GM12801 (cell line): ENCODE results near the gene CHAF1A.

Experiments
- TF ChIP-seq, protein P1 (sequence below): IDR thresholded peaks from one replicate; pipeline ENCODE4 v1.5.1; 2011; ENCODE audit warnings: control low read depth; ENCODE audit not compliant: insufficient read length; ENCODE audit errors: extremely low read depth

Gene CHAF1A

DNA sequence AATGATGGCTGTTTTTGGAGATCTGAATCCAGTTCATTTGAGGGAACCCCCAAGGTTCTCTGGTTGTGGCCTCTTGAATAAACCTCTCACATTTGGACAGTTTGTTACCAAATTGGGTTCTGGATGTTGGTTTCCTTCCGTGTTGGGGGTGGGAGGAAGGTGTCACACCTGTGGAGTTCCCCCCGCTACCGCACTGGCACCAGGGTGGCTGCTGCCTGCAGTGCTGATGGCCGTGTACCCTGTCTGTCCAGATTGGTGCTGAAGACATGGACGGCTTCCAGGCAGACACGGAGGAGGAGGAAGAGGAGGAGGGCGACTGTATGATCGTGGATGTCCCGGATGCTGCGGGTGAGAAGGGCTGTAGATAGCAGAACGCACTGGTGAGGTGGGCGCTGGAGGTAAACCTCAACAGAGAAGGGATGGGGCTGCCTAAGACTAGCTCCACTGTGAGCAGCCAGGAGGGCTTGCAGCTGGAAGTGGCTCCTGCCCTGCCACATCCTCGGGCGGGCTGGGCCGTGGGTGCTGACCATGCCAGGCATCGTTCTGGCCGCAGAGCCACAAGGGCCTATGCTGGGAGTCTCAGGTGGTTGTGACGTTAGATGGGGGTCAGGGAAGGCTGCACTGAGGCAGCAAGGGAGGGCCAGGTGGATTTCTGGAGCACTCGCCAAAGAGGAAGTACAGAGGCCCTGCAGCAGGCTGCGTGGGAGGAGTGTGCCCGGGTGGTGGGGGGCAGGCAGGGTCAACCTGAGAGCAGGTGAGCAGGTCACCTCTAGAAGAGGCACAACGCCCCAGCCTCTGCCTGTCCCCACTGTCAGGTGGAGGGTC lies 39.8 kb downstream of the CHAF1A start:
- TF ChIP-seq, protein P1, sequence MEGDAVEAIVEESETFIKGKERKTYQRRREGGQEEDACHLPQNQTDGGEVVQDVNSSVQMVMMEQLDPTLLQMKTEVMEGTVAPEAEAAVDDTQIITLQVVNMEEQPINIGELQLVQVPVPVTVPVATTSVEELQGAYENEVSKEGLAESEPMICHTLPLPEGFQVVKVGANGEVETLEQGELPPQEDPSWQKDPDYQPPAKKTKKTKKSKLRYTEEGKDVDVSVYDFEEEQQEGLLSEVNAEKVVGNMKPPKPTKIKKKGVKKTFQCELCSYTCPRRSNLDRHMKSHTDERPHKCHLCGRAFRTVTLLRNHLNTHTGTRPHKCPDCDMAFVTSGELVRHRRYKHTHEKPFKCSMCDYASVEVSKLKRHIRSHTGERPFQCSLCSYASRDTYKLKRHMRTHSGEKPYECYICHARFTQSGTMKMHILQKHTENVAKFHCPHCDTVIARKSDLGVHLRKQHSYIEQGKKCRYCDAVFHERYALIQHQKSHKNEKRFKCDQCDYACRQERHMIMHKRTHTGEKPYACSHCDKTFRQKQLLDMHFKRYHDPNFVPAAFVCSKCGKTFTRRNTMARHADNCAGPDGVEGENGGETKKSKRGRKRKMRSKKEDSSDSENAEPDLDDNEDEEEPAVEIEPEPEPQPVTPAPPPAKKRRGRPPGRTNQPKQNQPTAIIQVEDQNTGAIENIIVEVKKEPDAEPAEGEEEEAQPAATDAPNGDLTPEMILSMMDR: no peak

DNA sequence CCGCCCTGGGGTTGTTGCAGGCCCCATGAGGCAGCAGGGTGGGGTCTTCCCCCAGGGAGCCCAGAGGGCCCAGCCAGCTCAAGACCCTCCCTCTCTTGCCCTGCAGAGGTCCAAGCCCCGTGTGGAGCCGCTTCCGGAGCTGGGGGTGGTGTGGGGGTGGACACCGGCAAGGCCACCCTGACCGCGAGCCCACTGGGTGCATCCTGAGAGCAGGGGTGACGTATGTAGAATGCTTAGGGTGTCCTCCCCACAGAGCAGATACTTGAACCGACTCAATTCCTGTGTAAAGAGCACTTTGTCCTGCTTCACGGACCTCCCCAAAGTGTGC lies 40.3 kb downstream of the CHAF1A start:
- TF ChIP-seq, protein P1: no peak

DNA sequence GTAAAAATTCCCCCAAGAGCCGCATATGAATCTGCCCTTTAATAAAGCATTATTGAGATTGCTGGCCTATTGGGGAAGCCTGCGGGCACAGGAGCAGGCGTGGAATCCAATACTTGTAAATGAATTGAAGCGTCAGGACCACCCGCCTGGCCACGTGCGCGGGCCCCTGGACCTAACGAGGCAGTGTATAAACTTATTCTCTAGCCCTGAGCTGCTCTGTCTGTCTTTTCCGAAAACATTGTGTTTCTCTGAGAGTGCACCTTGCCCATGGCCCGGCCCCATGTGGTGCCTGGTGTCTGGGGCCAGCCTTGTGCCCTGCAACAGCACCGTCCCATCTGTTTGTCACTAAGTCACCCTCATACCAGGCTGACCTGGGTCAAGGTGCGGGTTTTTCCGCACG lies 40.7 kb downstream of the CHAF1A start:
- TF ChIP-seq, protein P1: no peak

DNA sequence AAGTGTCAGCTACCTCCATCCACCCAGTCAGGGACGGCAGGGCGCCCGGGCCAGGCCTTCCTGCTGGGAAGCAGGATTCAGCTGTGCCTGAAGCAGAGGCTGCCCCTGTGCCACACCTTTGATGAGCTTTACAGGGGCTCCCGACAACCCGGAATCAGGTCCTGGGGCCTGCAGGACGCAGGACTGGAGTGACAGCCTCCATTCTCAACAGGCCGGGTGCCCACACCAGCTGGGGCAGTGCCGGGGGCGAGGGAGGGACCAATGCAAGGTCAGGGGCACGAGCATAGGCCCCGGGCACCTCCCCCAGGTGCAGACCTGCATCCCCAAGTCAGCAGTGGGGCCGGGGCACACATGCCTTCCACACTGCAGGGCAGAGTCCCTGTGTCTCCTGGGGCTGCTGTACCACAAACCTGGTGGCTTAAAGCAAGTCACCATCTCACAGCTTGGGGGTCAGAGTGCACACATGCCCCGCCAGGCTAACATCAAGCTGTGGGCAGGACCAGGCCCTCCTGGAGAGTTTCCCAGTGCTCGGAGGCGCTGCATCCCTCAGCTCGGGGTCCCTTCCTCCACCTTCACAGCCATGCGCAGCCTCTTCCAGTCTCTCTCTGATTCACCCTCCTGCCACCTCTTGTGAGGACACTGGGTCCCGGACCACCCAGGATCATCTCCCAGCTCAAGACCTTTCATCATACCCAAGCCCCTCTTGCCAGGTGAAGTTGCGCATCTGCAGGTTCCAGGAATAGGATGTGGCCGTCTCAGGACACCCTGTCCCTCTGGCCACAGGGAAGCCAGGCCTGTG lies 41.7 kb downstream of the CHAF1A start:
- TF ChIP-seq, protein P1: no peak

DNA sequence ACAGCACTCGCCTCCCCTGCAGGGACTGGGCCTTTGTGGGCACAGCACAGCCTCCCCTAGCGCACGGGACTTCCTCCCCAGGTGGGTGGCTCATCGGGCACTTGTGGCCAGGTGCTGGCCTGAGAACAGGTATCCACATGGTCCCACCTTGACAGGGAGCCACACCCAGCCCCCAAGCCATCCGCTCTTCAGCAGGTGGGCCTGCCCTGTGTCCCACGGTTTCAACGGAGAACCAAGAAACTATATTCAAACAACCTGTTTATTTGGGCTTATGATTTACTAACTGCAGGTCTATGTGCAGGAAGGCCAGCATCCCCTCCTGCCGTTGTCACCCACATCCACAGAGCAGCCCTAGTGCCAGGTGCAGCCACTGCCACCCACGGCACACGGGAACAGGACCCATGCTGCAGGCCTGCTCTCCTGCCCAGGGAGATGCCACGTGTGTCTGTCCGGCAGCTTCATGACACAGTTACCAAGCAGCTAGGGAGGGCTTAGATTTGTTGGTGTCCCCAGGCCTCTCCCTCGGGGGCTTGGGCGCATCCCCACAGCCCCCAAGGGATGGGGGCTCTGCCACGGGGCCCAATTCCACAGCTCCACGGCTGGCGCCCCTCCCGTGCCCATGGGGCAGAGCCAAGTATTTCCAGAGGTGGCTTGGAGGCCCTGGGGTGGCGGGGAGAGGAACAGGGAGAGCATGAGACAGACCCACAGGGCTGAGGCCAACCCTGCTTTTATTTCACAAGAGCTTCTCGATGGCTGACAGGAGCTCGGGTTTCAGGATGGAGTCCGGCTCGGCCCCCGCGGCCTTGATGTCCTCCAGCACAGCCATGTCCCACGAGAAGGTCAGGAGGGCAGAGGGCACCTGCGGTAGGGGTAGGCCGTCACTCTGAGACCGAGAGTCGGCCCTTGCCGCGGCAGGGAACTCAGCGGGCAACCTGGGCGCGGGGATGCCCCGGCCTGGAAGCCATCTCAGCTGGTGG lies 42.6 kb downstream of the CHAF1A start:
- TF ChIP-seq, protein P1: no peak

DNA sequence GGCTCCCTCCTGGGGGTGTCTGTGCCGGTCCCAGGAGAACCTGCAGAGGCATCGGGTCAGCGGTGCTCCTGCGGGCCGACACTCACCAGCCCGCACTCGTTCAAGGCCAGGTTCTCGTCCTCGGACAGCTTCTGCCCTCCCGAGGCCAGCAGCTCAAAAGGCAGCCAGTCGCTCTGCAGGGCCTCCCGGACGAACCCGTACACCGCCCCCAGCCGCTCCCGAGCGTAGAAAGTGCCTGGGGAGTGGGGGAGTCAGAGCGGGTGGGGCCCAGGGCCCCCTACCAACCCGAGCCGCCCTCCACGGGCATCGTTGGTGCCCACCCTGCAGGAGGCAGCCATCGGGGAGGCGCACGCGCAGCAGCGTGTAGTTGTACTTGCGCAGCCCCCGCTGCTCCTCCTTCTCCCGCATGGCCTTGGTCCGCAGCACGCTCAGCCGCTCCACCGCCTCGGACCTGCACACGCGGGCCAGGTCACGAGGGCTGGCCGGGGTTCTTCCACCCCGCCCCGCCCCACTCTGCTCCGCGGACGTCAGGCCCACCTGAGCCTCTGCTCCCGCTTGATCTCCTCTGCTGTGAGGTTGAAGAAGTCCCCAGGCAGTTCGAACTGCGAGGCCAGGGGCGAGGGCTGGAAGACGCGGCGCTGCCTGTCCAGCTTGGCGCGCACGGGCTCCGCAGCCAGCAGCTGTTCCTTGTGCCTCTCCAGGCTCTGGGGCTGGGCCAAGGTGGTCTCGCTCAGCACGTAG lies 43.7 kb downstream of the CHAF1A start:
- TF ChIP-seq, protein P1: no peak
